Activated CD4-positive, alpha-beta T cell treated with anti-CD3 and anti-CD28 coated beads for 48 hours (primary cell): ENCODE results near the gene GAB1.

Experiments
- DNase-seq: peaks from one replicate; pipeline ENCODE4 v3.0.0-alpha.2; 2020

Gene GAB1

GRCh38 chr4:143359644-143360193, 23.0 kb downstream of the GAB1 start:
- DNase-seq: no peak

DNA sequence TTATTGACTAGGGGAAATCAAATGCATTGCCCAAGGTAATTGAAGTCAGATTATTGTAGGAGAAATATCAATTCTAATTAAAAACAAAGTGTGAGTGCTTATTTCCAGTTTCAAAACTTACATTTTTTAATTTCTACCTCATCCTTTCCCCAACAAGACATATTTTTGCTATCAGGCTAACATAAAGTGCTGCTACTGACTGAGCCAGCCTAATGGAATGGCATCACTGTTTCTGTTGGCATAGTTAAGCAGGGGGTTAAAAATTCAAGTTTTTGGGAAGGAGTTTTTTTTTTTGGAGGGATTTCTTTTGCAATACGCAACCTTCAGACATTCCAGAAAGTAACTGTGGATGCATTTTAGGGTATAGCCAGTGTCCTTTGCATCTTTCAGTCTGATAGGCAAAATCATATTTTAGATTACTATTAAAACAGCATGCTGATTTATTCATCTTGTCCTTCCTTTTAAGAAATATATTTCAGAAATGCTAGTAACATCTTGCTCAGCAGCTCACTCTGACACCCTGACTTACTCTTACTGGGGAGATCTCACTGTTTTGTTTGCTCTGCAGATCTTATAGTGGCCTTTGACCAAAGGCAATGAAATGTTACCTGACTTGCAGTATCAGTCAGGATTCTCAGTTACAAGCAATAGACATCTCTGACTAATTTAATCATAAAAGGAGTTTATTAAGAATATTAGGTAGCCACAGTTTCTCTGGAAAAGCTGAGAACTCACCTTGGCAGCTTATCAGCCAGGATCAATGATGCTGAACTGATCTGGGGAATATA, 24.4 kb downstream of the GAB1 start:
- DNase-seq: no peak

DNA sequence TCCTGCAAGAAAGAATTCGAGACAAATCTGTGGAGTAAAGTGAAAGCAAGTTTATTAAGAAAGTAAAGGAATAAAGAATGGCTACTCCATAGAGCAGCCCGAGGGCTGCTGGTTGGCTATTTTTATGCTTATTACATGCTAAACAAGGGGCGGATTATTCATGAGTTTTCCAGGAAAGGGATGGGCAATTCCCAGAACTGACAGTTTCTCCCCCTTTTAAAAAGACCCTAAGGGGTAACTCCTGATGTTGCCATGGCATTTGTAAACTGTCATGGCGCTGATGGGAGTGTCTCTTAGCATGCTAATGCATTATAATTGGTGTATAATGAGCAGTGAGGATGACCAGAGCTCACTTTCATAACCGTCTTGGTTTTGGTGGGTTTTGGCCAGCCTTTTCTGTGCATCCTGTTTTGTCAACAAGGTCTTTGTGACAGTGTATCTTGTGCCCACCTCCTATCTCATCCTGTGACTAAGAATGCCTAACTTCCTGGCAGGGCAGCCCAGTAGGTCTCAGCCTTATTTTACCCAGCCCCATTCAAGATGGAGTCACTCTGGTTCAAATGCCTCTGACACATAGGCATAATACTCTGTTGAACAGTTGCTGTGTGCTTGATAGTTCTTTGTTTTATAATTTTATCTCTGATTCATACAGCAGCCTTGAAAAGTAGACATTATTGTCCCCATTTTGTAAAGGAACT, 25.8 kb downstream of the GAB1 start:
- no peak for DNase-seq

DNA sequence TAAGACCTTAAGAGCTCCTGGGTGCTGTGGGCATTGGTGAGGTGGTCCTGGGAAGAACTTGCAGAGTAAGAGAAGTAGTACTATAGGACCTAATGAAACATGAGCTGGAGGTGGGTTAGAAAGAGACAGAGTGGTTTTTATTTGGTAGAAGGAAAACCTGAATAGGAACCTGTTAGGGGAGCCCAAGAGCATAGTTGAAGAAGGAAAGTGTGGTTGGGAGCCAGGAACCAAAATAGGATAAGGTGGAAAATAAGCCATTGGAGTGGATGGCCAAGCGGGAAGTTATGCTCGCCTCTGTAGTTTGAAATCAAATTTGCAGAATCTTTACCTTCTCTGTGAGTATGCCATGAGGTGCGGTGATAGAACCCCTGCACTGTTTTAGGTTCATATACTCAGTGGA, 26.7 kb downstream of the GAB1 start:
- DNase-seq: no peak

DNA sequence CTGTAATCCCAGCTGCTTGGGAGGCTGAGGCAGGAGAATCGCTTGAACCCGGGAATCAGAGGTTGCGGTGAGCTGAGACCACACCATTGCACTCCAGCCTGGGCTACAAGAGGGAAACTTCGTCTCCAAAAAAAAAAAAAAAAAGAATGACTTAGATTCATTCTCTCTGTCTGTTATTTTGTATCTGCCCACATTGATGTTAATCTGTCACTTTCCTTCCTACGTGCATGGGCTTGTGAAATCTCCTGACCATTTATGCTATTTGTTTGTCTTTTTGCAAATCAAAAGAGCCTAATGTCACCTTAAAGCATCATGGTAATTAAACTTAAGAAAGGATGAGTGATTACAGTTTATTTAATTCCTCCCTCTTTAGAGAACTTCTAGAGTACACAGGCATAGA, 27.4 kb downstream of the GAB1 start:
- no peak for DNase-seq

DNA sequence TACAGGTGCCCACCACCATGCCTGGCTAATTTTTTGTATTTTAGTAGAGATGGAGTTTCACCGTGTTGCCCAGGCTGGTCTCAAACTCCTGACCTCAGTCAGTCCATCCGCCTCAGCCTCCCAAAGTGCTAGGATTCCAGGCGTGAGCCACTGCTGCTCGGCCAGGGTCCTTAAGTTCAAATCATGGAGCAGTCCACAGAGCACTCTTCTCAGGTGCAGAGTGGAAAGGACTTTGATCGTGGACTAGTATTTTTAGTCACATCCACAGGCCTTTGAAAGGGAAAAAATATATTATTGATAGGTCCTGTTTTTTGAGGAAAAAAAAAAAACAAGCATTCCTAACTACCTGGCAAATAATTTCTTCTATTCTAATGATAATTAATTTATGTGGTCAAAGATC, 31.2 kb downstream of the GAB1 start:
- no peak for DNase-seq

DNA sequence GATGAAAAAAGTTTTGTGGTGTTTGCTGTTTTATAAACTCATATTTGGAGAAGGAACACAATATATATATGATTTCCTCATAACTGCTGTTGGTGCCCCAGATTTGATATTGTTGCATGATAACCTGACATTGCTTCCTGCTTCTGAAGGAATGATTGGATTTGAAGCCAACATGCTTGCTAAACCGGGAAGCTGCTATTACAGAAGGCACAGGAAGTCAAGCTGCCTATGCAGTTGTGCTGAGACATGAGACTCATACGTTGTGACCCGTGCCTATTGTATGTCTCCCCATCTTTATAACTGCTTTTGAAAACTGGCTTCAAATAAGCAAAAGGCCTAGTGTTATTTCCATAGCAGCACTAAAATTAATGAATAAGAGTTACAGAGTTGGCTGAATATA, 32.9 kb downstream of the GAB1 start:
- DNase-seq: no peak

- no peak for DNase-seq
Measured at GRCh38 chr4:143372093-143372915, 35.6 kb downstream of the GAB1 start.

GRCh38 chr4:143374255-143374654, 37.6 kb downstream of the GAB1 start:
- DNase-seq: no peak

- DNase-seq: no peak
Measured at GRCh38 chr4:143374771-143375170, 38.1 kb downstream of the GAB1 start.

- peak; percentile 12 for DNase-seq
Measured at GRCh38 chr4:143375326-143376073, 38.8 kb downstream of the GAB1 start.

DNA sequence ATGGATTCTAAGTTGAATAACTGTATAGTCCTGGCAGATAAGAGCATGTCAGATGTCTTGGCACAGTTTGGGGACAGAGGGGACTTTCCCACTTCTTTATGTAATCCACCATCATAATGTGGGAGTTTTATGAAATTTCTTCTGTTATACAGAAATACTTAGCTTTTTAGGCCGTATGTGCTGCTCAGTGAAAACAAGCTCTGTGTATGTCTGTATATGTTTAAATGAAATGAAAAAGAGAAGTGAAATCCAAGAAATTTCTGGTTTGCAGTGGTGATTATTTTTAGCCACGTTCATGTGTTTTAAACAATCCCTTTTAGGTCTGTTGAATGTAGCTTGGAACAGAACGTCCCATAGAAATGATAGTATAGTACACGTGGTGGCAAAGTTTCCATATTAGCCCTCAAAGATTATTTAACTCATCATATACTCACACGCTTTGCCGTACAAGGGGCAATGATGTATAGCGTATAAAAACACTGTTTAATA, 41.0 kb downstream of the GAB1 start:
- no peak for DNase-seq

- no peak for DNase-seq
Measured at GRCh38 chr4:143380629-143381028, 44.0 kb downstream of the GAB1 start.

DNA sequence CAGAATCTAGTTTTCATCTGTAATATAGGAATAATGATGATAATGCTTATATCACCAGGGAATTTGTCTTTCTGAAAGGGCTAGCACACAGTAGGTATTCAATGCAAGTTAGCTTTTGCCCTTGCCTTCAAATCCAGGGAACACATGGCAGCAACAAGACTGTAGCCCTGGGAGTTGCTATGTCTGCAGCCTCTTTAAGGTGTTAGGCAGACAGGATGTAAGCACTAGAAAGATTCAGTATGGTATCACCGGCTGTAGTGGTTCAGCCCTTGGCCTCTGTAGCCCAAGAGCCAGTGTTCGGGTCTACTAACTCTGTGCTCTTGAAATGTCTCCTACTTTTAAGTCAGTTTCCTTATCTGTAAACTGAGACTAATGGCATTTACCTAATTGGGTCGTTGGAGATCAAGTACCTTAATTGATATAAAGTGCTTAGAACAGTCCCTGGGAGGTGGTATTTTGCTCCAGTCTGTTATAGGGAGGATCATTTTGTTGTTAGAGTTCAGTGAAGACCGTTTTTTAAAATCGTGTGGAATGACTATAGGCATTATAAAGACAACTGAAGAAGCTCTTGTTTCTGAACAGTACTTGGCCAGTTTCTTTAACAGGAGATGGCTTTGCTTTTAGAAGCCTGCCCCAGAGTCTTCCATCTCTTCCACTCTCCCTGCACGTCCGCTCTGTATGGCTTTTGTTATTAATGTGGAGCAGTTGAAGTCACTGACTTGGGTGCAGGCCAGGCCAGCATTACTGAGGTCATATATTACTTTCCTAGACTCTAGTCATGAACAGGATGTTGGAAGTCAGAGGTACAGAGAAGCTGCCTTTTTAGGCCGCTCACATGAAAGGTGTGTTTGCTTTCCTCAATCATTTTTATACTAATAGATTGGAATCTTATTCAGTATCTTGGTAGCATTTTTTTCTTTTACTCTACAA, 44.8 kb downstream of the GAB1 start:
- DNase-seq: no peak

DNA sequence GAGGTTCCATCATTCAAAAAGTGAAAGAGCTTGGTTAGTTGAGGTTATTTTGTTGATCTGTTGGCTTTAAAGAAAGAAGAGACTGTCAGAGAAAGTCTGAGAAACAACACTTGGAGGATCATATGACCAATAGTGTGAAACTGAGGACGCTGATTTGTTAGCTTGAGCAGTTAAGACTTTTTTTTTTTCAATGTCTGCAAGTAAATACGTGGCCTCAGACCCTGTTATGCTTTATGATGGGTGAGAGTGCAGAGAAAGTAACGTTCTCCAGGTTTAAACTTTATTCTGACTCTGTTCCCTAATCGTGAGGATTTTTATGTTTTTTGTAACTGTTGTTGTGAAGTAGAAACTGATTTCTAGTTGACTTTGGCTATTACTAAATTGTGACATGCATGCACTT, 45.9 kb downstream of the GAB1 start:
- DNase-seq: no peak

GRCh38 chr4:143383005-143383574, 46.4 kb downstream of the GAB1 start:
- DNase-seq: no peak

GRCh38 chr4:143384381-143384994, 47.8 kb downstream of the GAB1 start:
- no peak for DNase-seq

- no peak for DNase-seq
Measured at GRCh38 chr4:143386812-143387211, 50.1 kb downstream of the GAB1 start.

- no peak for DNase-seq
Measured at GRCh38 chr4:143389579-143390195, 53.0 kb downstream of the GAB1 start.

- DNase-seq: no peak
Measured at GRCh38 chr4:143390764-143391163, 54.1 kb downstream of the GAB1 start.
